Stimulated activated CD4-positive, alpha-beta T cell treated with anti-CD3 and anti-CD28 coated beads, Interleukin-12 subunit alpha, Interleukin-12 subunit beta, amount 100 ng/mL, for 24 hours (primary cell): ENCODE results near the gene RHBDD1.
"Not testable (repeated sequence)": the region's sequence is repeated elsewhere in the genome, so short reads cannot be mapped to it uniquely, and the experiment has no call there.

Experiments
- DNase-seq, 2 experiments: peaks; one replicate each; pipeline ENCODE4 v3.0.0-alpha.2; 2020; ENCODE audit warnings: low read depth in 2 of 2

Gene RHBDD1

GRCh38 chr2:226799976-226800940 is 35.6 kb upstream of the RHBDD1 start:
- DNase-seq: no peak

DNA sequence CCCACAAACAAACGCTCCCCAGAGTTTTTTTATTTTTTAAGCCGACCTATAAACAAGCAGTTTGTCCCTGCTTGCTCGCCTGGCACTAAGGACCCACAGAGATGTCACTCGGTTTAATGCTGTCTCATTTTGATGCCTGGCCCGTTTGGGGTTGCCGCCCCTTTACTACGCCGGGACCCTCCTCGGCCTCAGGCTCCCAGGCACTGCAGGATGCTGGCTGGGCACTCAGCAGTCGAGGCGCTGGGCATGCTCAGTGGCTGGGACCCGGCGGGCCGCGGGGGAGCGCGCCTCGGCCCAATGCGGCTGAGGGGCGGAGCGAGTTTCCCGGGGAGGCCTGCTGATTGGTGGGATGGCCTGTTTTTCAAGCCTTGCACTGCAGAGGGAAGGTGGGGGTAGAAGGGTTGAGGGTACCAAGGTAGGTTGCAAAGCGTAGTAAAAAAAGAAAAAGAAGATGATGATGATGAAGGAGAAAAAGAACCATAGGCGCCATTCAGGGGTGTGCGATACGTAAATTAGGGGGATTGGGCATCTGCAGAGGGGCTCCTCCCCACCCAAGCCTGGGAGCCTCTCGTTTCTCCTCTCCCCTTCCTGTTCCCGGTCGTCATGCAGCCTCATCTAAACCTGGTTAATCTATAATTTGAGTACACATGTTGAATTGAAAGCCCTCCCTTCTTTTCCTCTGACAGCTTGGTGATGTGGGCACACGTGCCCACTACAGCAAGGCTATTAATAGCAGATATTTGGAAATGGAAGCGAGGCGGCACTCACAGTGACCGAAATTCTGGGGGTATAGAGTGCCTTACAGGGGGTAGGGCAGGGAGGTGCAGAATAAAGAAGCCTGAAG is 34.7 kb upstream of the RHBDD1 start:
- peak; percentile 69 to 82 for DNase-seq

GRCh38 chr2:226802573-226802972 is 33.3 kb upstream of the RHBDD1 start:
- DNase-seq: no peak

GRCh38 chr2:226803410-226803809 is 32.4 kb upstream of the RHBDD1 start:
- DNase-seq: no peak

- no peak for DNase-seq
These were observed 22.6 kb upstream of the RHBDD1 start for GRCh38 chr2:226813148-226813701.

DNA sequence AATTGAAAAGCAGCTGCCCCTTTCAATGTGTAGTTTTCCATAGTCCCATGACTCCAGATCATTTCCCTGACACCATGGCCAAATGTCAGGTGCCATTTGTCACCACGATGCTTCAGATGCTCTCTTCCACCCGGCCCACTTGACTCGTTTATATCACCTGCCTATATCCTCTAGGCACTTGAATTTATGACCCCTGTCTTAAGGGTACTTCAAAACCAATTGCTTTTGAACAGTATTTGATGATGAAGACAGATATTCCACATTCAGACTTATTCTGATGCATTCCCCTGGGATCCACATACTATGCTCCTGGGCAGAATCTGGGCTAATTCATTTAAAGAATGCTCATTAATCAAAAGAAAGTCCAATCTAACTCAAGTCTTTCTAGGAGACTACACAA is 16.9 kb upstream of the RHBDD1 start:
- no peak for DNase-seq

DNA sequence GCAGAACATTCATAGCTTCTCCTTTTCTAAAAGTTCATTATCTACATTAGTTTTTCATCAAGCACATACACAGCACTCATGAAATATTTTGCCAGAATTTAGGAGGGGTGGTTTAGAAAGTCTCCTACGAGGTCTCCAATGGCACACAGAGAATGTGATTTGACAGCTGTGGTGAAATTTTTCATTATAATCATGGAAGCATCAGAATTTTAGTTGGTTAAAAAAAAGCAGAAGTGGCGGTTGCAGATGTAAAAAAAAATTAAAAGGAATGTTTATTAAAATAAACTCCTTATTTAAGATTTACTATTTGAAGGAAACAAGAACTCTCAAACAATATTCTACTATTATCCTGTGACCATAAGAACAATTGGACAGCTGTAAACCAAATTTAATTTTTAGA is 10.8 kb upstream of the RHBDD1 start:
- no peak for DNase-seq

DNA sequence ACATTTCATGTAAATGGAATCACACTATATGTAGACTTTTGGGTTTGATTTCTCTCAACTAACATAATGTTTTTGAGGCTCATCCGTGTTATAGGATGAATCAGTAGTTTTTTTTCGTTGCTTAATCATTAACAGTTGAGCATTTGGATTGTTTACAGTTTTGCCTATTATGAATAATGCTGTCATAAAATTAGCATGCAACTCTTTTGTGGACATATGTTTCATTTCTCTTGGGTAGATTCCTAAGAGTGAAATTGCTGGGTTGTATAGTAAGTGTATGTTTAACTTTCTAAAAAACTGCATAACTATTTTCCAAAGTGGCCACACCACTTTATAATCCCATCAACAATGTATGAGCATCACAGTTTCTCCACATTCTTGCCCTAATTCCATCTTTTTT is 7.7 kb upstream of the RHBDD1 start:
- no peak for DNase-seq

- DNase-seq: no peak
These were observed 5.9 kb upstream of the RHBDD1 start for GRCh38 chr2:226829721-226830631.

DNA sequence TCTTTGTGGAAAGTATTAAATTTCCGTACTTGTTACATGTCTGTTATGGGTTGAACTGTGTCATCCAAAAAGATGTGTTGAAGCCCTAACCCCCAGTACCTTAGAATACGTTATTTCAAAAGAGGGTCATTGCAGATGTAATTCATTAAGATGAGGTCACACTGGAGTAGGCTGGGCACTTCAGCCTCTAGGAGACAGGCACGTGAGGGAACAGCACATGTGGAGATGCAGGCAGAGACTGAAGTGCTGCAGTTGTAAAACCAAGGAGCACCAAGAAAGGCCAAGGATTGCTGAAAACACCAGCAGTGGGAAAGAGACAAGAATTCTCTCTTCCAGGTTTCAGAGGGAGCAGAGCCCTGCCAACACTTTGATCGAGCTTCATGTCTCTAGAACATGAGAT is 4.6 kb upstream of the RHBDD1 start:
- no peak for DNase-seq

GRCh38 chr2:226832061-226832460 is 3.8 kb upstream of the RHBDD1 start:
- DNase-seq: no peak

- DNase-seq: not testable (repeated sequence)
These were observed 974 bp upstream of the RHBDD1 start for GRCh38 chr2:226834880-226835279.

DNA sequence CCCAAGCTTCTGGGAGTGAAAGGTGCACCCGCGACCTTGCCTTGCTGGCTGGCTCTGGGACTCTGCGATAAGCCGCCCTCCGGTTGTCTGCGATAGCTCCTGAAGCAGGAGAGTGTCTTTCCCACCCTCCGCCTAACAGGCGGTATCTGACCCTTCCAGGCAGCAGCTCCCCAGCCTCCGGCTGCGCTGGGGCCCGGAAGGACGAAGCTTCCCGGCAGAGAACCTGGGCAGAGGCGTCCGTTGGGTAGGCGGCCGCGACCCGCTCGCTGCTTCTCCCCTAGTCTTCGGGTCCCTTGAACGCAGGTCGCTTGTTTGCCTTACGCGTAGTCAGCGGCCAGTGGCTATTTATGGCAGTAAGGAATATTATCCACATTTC is 446 bp upstream of the RHBDD1 start:
- DNase-seq: no peak

- no peak for DNase-seq
These were observed 663 bp downstream of the RHBDD1 start for GRCh38 chr2:226836548-226836885.

DNA sequence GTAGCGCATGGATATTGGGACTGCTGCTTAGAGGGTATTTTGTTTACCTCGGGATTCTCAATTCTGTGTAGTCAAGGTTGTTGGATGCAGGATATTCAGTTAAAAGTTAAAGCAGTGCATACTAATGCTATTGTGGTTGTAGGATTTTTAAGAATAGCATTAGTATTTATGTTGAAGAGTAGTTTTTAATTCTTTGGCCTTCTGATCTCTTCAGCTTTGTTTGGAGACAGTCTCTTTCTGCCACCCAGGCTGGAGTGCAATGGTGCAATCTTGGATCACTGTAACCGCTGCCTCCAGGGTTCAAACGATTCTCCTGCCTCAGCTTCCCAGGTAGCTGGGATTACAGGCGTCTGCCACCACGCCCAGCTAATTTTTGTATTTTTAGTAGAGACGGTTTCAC is 1.5 kb downstream of the RHBDD1 start:
- DNase-seq: no peak

DNA sequence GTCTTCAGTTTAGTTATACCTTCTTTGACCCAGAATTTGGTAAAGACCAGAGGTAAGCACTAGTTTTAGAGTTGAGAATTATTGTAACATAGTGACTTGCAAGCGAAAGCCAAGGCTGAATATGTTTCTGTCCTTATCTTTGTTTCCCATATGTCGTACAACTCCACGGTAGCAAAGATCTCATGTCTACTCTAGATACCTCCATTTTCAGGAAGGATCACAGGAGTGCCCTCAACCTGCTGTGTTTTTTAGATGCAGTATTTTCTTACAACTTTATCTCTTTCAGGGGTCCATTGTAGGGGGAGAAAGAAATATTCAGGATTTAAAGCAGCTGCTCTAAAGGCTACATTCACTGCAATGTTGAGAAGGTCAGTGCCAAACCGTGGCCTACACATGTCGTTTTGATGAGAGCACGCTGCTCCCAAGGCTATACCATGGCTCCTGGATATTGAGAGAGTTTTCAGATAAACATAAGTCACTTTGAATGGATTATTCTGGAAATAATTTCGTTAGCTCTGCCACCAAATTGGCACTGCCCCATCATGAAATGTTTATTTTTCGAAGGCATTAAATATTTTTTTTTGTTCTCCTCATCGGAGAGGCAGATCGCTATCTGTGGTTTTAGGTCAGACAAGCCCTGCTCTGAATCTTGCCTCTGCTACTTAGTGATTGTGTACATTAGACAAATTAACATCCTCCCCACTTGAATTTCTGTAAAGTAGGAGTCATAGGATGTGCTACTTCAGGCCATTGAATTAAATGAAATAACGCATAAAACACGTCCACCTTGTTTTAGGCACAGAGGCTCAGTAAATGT is 2.1 kb downstream of the RHBDD1 start:
- no peak for DNase-seq

DNA sequence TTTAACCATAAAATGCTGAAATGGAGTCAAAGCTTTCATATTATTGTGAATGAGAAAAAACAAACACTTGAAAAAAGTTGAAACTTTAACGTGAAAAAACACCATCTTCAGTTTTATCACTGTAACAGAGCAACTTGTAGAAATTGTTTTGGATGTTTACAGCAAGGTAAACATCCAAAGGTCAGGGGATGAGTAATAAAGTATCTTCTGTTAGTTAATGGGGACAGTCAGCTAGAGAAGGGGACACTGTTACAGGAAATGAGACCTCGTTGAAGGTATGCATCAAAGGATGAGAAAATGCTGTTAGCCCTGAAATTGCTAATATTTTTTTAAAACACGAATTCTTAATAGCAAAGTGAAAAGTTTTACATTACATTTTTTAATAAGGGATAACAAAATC is 2.9 kb downstream of the RHBDD1 start:
- no peak for DNase-seq

GRCh38 chr2:226839161-226839560 is 3.3 kb downstream of the RHBDD1 start:
- no peak for DNase-seq

- DNase-seq: no peak
These were observed 4.1 kb downstream of the RHBDD1 start for GRCh38 chr2:226839951-226840350.

DNA sequence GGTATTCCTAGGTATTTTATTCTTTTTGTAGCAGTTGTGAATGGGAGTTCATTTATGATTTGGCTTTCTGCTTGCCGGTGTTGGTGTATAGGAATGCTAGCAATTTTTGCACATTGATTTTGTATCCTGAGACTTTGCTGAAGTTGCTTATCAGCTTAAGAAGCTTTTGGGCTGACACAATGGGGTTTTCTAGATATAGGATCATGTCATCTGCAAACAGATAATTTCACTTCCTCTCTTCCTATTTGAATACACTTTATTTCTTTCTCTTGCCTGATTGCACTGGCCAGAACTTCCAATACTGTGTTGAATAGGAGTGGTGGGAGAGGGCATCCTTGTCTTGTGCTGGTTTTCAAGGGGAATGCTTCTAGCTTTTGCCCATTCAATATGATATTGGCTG is 7.1 kb downstream of the RHBDD1 start:
- not testable (repeated sequence) for DNase-seq
